CD14-positive monocyte (primary cell): ENCODE results near the gene ILDR1. TPM values are rescaled to one million over a fixed set of nuclear protein-coding genes. Genes with fewer than 3 reads are reported as not detected.

Experiments used
- DNase-seq, 3 donors: peaks; one replicate each; pipeline ENCODE4 v3.0.0-alpha.2; 2011 to 2022
- H2AFZ ChIP-seq: 2 replicates; pipeline ENCODE4 v1.6.0; 2012; ENCODE audit warnings: mild to moderate bottlenecking, low read depth, low read length, inconsistent platforms; ENCODE audit not compliant: insufficient read depth, poor library complexity, severe bottlenecking
- H3K27ac ChIP-seq, 2 donors: 1 replicate in 1 of 2; 2 replicates in 1 of 2; pipeline ENCODE4 v1.5.1; 2012 to 2013; ENCODE audit warnings: low read length in 2 of 2, control low read depth in 1 of 2, inconsistent platforms in 1 of 2, low read depth in 1 of 2, mild to moderate bottlenecking in 1 of 2
- H3K27me3 ChIP-seq, 2 donors: one replicate each; pipeline versions ENCODE4 v1.6.0 to v1.6.1; 2011 to 2013; ENCODE audit warnings: low read length in 2 of 2; ENCODE audit not compliant: control insufficient read depth in 2 of 2, insufficient read depth in 2 of 2
- H3K36me3 ChIP-seq, 2 donors: replicated peaks in 1 of 2; 1 replicate in 1 of 2; 2 replicates in 1 of 2; pipeline versions ENCODE4 v1.5.1 to v1.6.1; 2012 to 2013; ENCODE audit warnings: low read length in 2 of 2, control low read depth in 1 of 2, inconsistent platforms in 1 of 2, mild to moderate bottlenecking in 1 of 2; ENCODE audit not compliant: insufficient read depth in 2 of 2, control insufficient read depth in 1 of 2
- H3K4me1 ChIP-seq, 2 donors: 1 replicate in 1 of 2; 2 replicates in 1 of 2; pipeline versions ENCODE4 v1.5.1 to v1.6.1; 2012 to 2013; ENCODE audit warnings: low read length in 2 of 2, control low read depth in 1 of 2, inconsistent platforms in 1 of 2, mild to moderate bottlenecking in 1 of 2, moderate library complexity in 1 of 2; ENCODE audit not compliant: insufficient read depth in 2 of 2, control insufficient read depth in 1 of 2
- H3K4me2 ChIP-seq: replicated peaks from 2 replicates; pipeline ENCODE3; 2012; ENCODE audit warnings: low read length, moderate library complexity, mild to moderate bottlenecking; ENCODE audit not compliant: poor library complexity, severe bottlenecking; ENCODE audit errors: extremely low read depth
- H3K4me3 ChIP-seq, 3 experiments: fragments of 200-600 bp in 1 of 3; sonication (generic) in 1 of 3; replicated peaks in 1 of 3; 1 replicate in 2 of 3; 2 replicates in 1 of 3; pipeline ENCODE4 v1.5.1; 2011 to 2013; ENCODE audit warnings: low read length in 3 of 3, mild to moderate bottlenecking in 3 of 3, control low read depth in 2 of 3, low read depth in 2 of 3, inconsistent platforms in 1 of 3, moderate library complexity in 1 of 3
- H3K79me2 ChIP-seq: 2 replicates; pipeline ENCODE4 v1.6.0; 2012; ENCODE audit warnings: mild to moderate bottlenecking, control low read depth, inconsistent platforms, low read length, moderate library complexity; ENCODE audit not compliant: insufficient read depth
- H3K9ac ChIP-seq: 2 replicates; pipeline ENCODE4 v1.6.0; 2017; ENCODE audit warnings: low read length, mild to moderate bottlenecking; ENCODE audit not compliant: insufficient read depth, poor library complexity, severe bottlenecking
- H3K9me3 ChIP-seq, 2 donors: replicated peaks in 1 of 2; 1 replicate in 1 of 2; 2 replicates in 1 of 2; pipeline versions ENCODE4 v1.5.1 to v1.6.1; 2012 to 2013; ENCODE audit warnings: low read length in 2 of 2, control low read depth in 1 of 2; ENCODE audit not compliant: control insufficient read depth in 1 of 2, insufficient read depth in 1 of 2
- H4K20me1 ChIP-seq: 2 replicates; pipeline ENCODE4 v1.6.0; 2012; ENCODE audit warnings: mild to moderate bottlenecking, low read length, control low read depth, moderate library complexity; ENCODE audit not compliant: insufficient read depth
- H3K27ac Mint-ChIP-seq, 7 donors: one replicate each; pipeline ENCODE4 v1.8.0; 2020; ENCODE audit warnings: mild to moderate bottlenecking in 7 of 7, mixed read lengths in 7 of 7, moderate library complexity in 6 of 7, inconsistent platforms in 2 of 7
- H3K27me3 Mint-ChIP-seq, 3 donors: one replicate each; pipeline ENCODE4 v1.8.0; 2021 to 2022; ENCODE audit warnings: low read depth in 3 of 3, mild to moderate bottlenecking in 3 of 3, mixed read lengths in 3 of 3, moderate library complexity in 3 of 3, inconsistent platforms in 1 of 3
- H3K36me3 Mint-ChIP-seq, 2 donors: one replicate each; pipeline ENCODE4 v1.8.0; 2020; ENCODE audit warnings: mixed read lengths in 2 of 2, inconsistent platforms in 1 of 2, mild to moderate bottlenecking in 1 of 2
- H3K4me1 Mint-ChIP-seq: one replicate; pipeline ENCODE4 v1.8.0; 2020; ENCODE audit warnings: mild to moderate bottlenecking, mixed read lengths
- H3K4me3 Mint-ChIP-seq, 2 donors: one replicate each; pipeline ENCODE4 v1.8.0; 2020; ENCODE audit warnings: mild to moderate bottlenecking in 2 of 2, mixed read lengths in 2 of 2, moderate library complexity in 1 of 2
- H3K9me3 Mint-ChIP-seq, 7 donors: one replicate each; pipeline ENCODE4 v1.8.0; 2020 to 2022; ENCODE audit warnings: mixed read lengths in 7 of 7, mild to moderate bottlenecking in 6 of 7, moderate library complexity in 6 of 7, inconsistent platforms in 2 of 7
- WGBS: methylation state at CpG from one replicate; pipeline ENCODE4 v1.1.5; 2013; ENCODE audit warnings: missing lambda C conversion rate; ENCODE audit not compliant: insufficient coverage; 5-methylcytosine and 5-hydroxymethylcytosine counted together
- intact Hi-C, 2 donors: fragments of 100-400 bp; cut with micrococcal nuclease; formaldehyde crosslinking; loops; one replicate each; pipeline versions ENCODE4 v1.15.0 to v1.15.1; 2023
- polyA plus RNA-seq, 3 donors: library from polyadenylated mRNA; depleted of rRNA in 1 of 3; unstranded in 2 of 3; stranded (reverse) in 1 of 3; fragments of 300-500 nt in 2 of 3; fragments of >200 nt in 1 of 3; fragmentation: Illumina TruSeq in 2 of 3; gene quantifications; 1 replicate in 2 of 3; 2 replicates in 1 of 3; pipeline ENCODE4 v1.2.3, GENCODE V29; 2012 to 2021
- TF ChIP-seq, protein P1 (sequence below): fragments of 200-600 bp; IDR thresholded peaks from one replicate; pipeline ENCODE4 v1.8.0; 2022; ENCODE audit warnings: antibody characterized with exemption, mild to moderate bottlenecking

ILDR1 gene
- polyA plus RNA-seq, 3 donors = 0.12 to 0.28 (median 0.20) TPM

GRCh38 chr3:121970047-121970446 is 52.0 kb downstream of the ILDR1 start:
- no peak overlapping the region for H3K4me2 ChIP-seq
- no peak overlapping the region for H3K4me3 ChIP-seq
- intact Hi-C loops = loop anchor here in 1 of 2 donors (5.0 kb wide), 1 partner anchor 327 kb away; no protein-coding TSS in a partner anchor
- no peak overlapping the region for H3K4me3 Mint-ChIP-seq
- no peak overlapping the region for H2AFZ ChIP-seq
- H3K27ac Mint-ChIP-seq = no peak overlapping the region
- TF ChIP-seq, protein P1, sequence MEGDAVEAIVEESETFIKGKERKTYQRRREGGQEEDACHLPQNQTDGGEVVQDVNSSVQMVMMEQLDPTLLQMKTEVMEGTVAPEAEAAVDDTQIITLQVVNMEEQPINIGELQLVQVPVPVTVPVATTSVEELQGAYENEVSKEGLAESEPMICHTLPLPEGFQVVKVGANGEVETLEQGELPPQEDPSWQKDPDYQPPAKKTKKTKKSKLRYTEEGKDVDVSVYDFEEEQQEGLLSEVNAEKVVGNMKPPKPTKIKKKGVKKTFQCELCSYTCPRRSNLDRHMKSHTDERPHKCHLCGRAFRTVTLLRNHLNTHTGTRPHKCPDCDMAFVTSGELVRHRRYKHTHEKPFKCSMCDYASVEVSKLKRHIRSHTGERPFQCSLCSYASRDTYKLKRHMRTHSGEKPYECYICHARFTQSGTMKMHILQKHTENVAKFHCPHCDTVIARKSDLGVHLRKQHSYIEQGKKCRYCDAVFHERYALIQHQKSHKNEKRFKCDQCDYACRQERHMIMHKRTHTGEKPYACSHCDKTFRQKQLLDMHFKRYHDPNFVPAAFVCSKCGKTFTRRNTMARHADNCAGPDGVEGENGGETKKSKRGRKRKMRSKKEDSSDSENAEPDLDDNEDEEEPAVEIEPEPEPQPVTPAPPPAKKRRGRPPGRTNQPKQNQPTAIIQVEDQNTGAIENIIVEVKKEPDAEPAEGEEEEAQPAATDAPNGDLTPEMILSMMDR = no peak
- H3K9me3 ChIP-seq = no peaks in the 10 kb centered on the region
- no peaks in the 10 kb centered on the region for H4K20me1 ChIP-seq
- H3K9ac ChIP-seq = no peak overlapping the region
- no peak overlapping the region for H3K27ac ChIP-seq
- H3K4me1 Mint-ChIP-seq = no peaks in the 10 kb centered on the region
- peaks cover 0 to 2% (median 0%) of the 10 kb centered on the region in 3 donors for H3K27me3 Mint-ChIP-seq
- peaks cover 0 to 9% of the 10 kb centered on the region in 2 donors for H3K36me3 ChIP-seq
- DNase-seq = no peak
- WGBS = no CpG with 5 or more reads among the region's 1 CpG
- H3K36me3 Mint-ChIP-seq = peaks cover 4 to 11% of the 10 kb centered on the region in 2 donors
- H3K79me2 ChIP-seq = no peaks in the 10 kb centered on the region
- peaks cover 11 to 30% (median 17%) of the 10 kb centered on the region in 7 donors for H3K9me3 Mint-ChIP-seq
- no peaks in the 10 kb centered on the region for H3K27me3 ChIP-seq
- H3K4me1 ChIP-seq = no peaks in the 10 kb centered on the region

GRCh38 chr3:121969631-121970030 is 52.4 kb downstream of the ILDR1 start:
- no peaks in the 10 kb centered on the region for H3K9me3 ChIP-seq
- H3K27ac ChIP-seq = no peak overlapping the region
- H3K27me3 Mint-ChIP-seq = peaks cover 0 to 2% (median 0%) of the 10 kb centered on the region in 3 donors
- TF ChIP-seq, protein P1 = no peak
- H3K79me2 ChIP-seq = no peaks in the 10 kb centered on the region
- H3K36me3 Mint-ChIP-seq = peaks cover 2 to 8% of the 10 kb centered on the region in 2 donors
- no peak for DNase-seq
- H3K27ac Mint-ChIP-seq = no peak overlapping the region
- no peak overlapping the region for H3K4me3 Mint-ChIP-seq
- peaks cover 11 to 31% (median 15%) of the 10 kb centered on the region in 7 donors for H3K9me3 Mint-ChIP-seq
- no peaks in the 10 kb centered on the region for H3K4me1 Mint-ChIP-seq
- intact Hi-C loops = loop anchor here in 1 of 2 donors (5.0 kb wide), 1 partner anchor 328 kb away; no protein-coding TSS in a partner anchor
- WGBS = 90% methylated on average over 2 of the region's 2 CpGs
- no peak overlapping the region for H3K4me3 ChIP-seq
- H3K4me1 ChIP-seq = no peaks in the 10 kb centered on the region
- no peak overlapping the region for H3K4me2 ChIP-seq
- no peak overlapping the region for H3K9ac ChIP-seq
- no peaks in the 10 kb centered on the region for H4K20me1 ChIP-seq
- H3K36me3 ChIP-seq = peaks cover 0 to 9% of the 10 kb centered on the region in 2 donors
- H3K27me3 ChIP-seq = no peaks in the 10 kb centered on the region
- no peak overlapping the region for H2AFZ ChIP-seq
